Stimulated activated CD4-positive, alpha-beta T cell treated with anti-CD3 and anti-CD28 coated beads, Interleukin-2, amount 100 ng/mL, for 4 hours (primary cell): ENCODE measurements around the gene NDUFAF7.
"Not testable (repeated sequence)": the region's sequence is repeated elsewhere in the genome, so short reads cannot be mapped to it uniquely, and the experiment has no call there.

Experiments used
- DNase-seq: peaks from one replicate; pipeline ENCODE4 v3.0.0-alpha.2; 2020; ENCODE audit warnings: low read depth

NDUFAF7 gene

GRCh38 chr2:37231241-37232130 lies at the start of gene NDUFAF7, which contains the start of gene CEBPZ:
Gene NDUFAF7, plus strand, starts transcription at chr2:37231658. Its CDS starts 48 bp downstream, at chr2:37231706.
Gene CEBPZ, minus strand, starts transcription at chr2:37231596. Its CDS starts 29 bp downstream, at chr2:37231567.
- peak; percentile 82 for DNase-seq

GRCh38 chr2:37181726-37182684 lies 49.5 kb upstream of the NDUFAF7 start:
- no peak for DNase-seq

GRCh38 chr2:37188570-37188969 lies 42.9 kb upstream of the NDUFAF7 start, which contains the start of gene SULT6B1:
Gene SULT6B1, minus strand, starts transcription at chr2:37188670. Its CDS starts 30 bp downstream, at chr2:37188640.
- no peak for DNase-seq

GRCh38 chr2:37189452-37190153 lies 41.9 kb upstream of the NDUFAF7 start:
- DNase-seq, result no peak

GRCh38 chr2:37190290-37190689 lies 41.2 kb upstream of the NDUFAF7 start:
- no peak for DNase-seq

- DNase-seq, result no peak
Measured at GRCh38 chr2:37191253-37191652, 40.2 kb upstream of the NDUFAF7 start.

- no peak for DNase-seq
Measured at GRCh38 chr2:37191747-37192146, 39.7 kb upstream of the NDUFAF7 start.

GRCh38 chr2:37192551-37192950 lies 38.9 kb upstream of the NDUFAF7 start:
- no peak for DNase-seq

GRCh38 chr2:37195862-37196319 lies 35.6 kb upstream of the NDUFAF7 start:
- DNase-seq, result not testable (repeated sequence)

- peak; percentile 82 for DNase-seq
Measured at GRCh38 chr2:37196320-37197195, 34.9 kb upstream of the NDUFAF7 start, which contains the start of gene CEBPZOS. Gene CEBPZOS, plus strand, starts transcription at chr2:37196496. Its CDS starts 3,209 bp downstream, at chr2:37199705.

GRCh38 chr2:37198681-37199065 lies 32.8 kb upstream of the NDUFAF7 start:
- DNase-seq, result no peak

GRCh38 chr2:37201208-37201607 lies 30.2 kb upstream of the NDUFAF7 start:
- DNase-seq, result no peak

- peak; percentile 25 for DNase-seq
Measured at GRCh38 chr2:37201766-37202165, 29.7 kb upstream of the NDUFAF7 start.

GRCh38 chr2:37203708-37204107 lies 27.8 kb upstream of the NDUFAF7 start:
- DNase-seq, result no peak

- DNase-seq, result not testable (repeated sequence)
Measured at GRCh38 chr2:37205071-37205661, 26.3 kb upstream of the NDUFAF7 start.

GRCh38 chr2:37205689-37206341 lies 25.6 kb upstream of the NDUFAF7 start:
- no peak for DNase-seq

GRCh38 chr2:37206760-37207159 lies 24.7 kb upstream of the NDUFAF7 start:
- not testable (repeated sequence) for DNase-seq

- no peak for DNase-seq
Measured at GRCh38 chr2:37211212-37211611, 20.2 kb upstream of the NDUFAF7 start.

GRCh38 chr2:37211939-37212338 lies 19.5 kb upstream of the NDUFAF7 start:
- no peak for DNase-seq

- DNase-seq, result no peak
Measured at GRCh38 chr2:37215250-37215649, 16.2 kb upstream of the NDUFAF7 start.
